ENCODE measurements around the gene SNW1. TPM values are rescaled to one million over a fixed set of nuclear protein-coding genes. Genes with fewer than 3 reads are reported as not detected.

Gene SNW1
- total RNA-seq, 1 experiment from 2014 or later, result 67.0 TPM

- Histone ChIP-seq H3K4me1 (ENCODE audit: control insufficient read depth, insufficient read depth, low read length) (peaks cover 2% of the 10 kb centered on the region; the same call in 1 of the 2 replicates), H3K27me3 (ENCODE audit: control insufficient read depth, insufficient read depth, low read length) (no peaks in the 10 kb centered on the region), H3K27ac (ENCODE audit: low read length) (no peak overlapping the region), H3K9me3 (ENCODE audit: control insufficient read depth, insufficient read depth, low read depth, low read length) (no peaks in the 10 kb centered on the region), H3K36me3 (ENCODE audit: control insufficient read depth, insufficient read depth, low read length) (no peaks in the 10 kb centered on the region), H3K4me3 (ENCODE audit: low read depth in 2 of 2, low read length in 2 of 2) (no peak overlapping the region)
- CTCF ChIA-PET, result no interaction called here
- POLR2A ChIA-PET, result no interaction called here
- DNase-seq (ENCODE audit: low read depth, low spot score) (no peak), ATAC-seq (no peak)
- TF ChIP-seq SIN3A (IDR thresholded peaks at IDR 0.05; ENCODE audit: borderline replicate concordance, insufficient read depth, low read depth, low read length) (no peak), CTCF (IDR thresholded peaks at IDR 0.05) (peak; percentile 65)
- BruUV-seq (replicated peaks), result no TSS peak
- in situ Hi-C loops (cut with HindIII; ENCODE audit: low pct_unique_long_range_greater_than_20kb, low sequenced_read_pairs) (no loop called here), intact Hi-C loops (cut with micrococcal nuclease; ENCODE audit: unreplicated experiment) (no loop called here)
These were observed 43.6 kb upstream of the SNW1 start for GRCh38 chr14:77804592-77804991.

GRCh38 chr14:77800814-77801213 lies 39.9 kb upstream of the SNW1 start:
- peaks cover 2% of the 10 kb centered on the region; the same call in 1 of the 2 replicates for H3K4me1 ChIP-seq (ENCODE audit: control insufficient read depth, insufficient read depth, low read length)
- no peaks in the 10 kb centered on the region for H3K9me3 ChIP-seq (ENCODE audit: control insufficient read depth, insufficient read depth, low read depth, low read length)
- no peaks in the 10 kb centered on the region for H3K27me3 ChIP-seq (ENCODE audit: control insufficient read depth, insufficient read depth, low read length)
- POLR2A ChIA-PET, result no interaction called here
- H3K4me3 ChIP-seq (ENCODE audit: low read depth in 2 of 2, low read length in 2 of 2), result peak overlapping the region; percentile 66 to 73
- no peaks in the 10 kb centered on the region for H3K36me3 ChIP-seq (ENCODE audit: control insufficient read depth, insufficient read depth, low read length)
- BruUV-seq (replicated peaks), result no TSS peak
- TF ChIP-seq POLR2AphosphoS5 (IDR thresholded peaks at IDR 0.05; ENCODE audit: low read depth, low read length), result no peak
- TF ChIP-seq SIN3A (IDR thresholded peaks at IDR 0.05; ENCODE audit: borderline replicate concordance, insufficient read depth, low read depth, low read length), result no peak
- no peak for TF ChIP-seq TCF7L2 (IDR thresholded peaks at IDR 0.05; ENCODE audit: low read depth, low read length)
- no peak for TF ChIP-seq CTCF (IDR thresholded peaks at IDR 0.05)
- no peak for TF ChIP-seq REST (IDR thresholded peaks at IDR 0.05; ENCODE audit: insufficient read depth in 1 of 2, low read depth in 2 of 2, low read length in 1 of 2)
- DNase-seq (ENCODE audit: low read depth, low spot score) (no peak), ATAC-seq (no peak)
- in situ Hi-C loops (cut with HindIII; ENCODE audit: low pct_unique_long_range_greater_than_20kb, low sequenced_read_pairs), result no loop called here
- H3K27ac ChIP-seq (ENCODE audit: low read length), result peak overlapping the region; percentile 93
- intact Hi-C loops (cut with micrococcal nuclease; ENCODE audit: unreplicated experiment), result no loop called here
- CTCF ChIA-PET, result no interaction called here

Measured in Panc1 (cell line).